ENCODE measurements around the gene TMEM134.

DNA sequence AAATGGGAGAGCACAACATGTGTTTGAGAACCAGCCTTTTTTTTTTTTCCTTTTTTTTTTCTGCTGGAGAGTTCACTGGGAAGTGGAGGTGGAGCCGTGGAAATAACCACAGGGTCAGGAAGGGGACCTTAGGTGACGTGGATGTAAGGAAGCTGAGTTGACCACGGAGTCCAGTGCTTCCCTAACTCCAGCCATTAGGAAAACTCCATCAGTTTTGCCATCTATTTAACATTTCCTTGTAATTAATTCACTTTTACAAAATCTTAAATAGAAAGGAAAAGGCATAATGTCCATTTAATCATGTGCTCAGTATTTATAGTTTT, 40.9 kb upstream of the TMEM134 start:
- no peak for TF ChIP-seq MAZ (IDR thresholded peaks at IDR 0.05; ENCODE audit: borderline replicate concordance, low read depth, low read length)
- TF ChIP-seq RAD21 (IDR thresholded peaks at IDR 0.05; ENCODE audit: low read length), result no peak
- TF ChIP-seq CTCF (conservative IDR thresholded peaks at IDR 0.05; ENCODE audit: low read depth, low read length), result no peak
- no peak for TF ChIP-seq SMC3 (IDR thresholded peaks at IDR 0.05; ENCODE audit: low read depth, low read length)
- TF ChIP-seq POLR2A (IDR thresholded peaks at IDR 0.05; ENCODE audit: low read depth, low read length), result no peak
- TF ChIP-seq MXI1 (IDR thresholded peaks at IDR 0.05; ENCODE audit: borderline replicate concordance, low read depth, low read length), result no peak
- no peak for TF ChIP-seq USF2 (IDR thresholded peaks at IDR 0.05; ENCODE audit: low read depth, low read length)
- TF ChIP-seq RFX5 (IDR thresholded peaks at IDR 0.05; ENCODE audit: low read depth, low read length), result no peak
- no peak for TF ChIP-seq NFE2L2 (IDR thresholded peaks at IDR 0.05; ENCODE audit: low read depth, low read length)
- no peak for TF ChIP-seq BHLHE40 (IDR thresholded peaks at IDR 0.05; ENCODE audit: low read depth, low read length)

Data from IMR-90 (cell line).